Brain microvascular endothelial cell (primary cell): ENCODE data around the gene ARHGAP10.

Experiments
- DNase-seq: peaks from one replicate; pipeline ENCODE4 v3.0.0-alpha.2; 2020
- H3K27ac ChIP-seq: fragments of 250-450 bp; sonication (Bioruptor Pico); 2 replicates; pipeline ENCODE4 v1.5.1; 2020; ENCODE audit warnings: mild to moderate bottlenecking, moderate library complexity
- H3K27me3 ChIP-seq: fragments of 250-450 bp; sonication (Bioruptor Pico); replicated peaks from 2 replicates; pipeline ENCODE4 v1.5.1; 2020; ENCODE audit warnings: mild to moderate bottlenecking
- H3K36me3 ChIP-seq: fragments of 250-450 bp; sonication (Bioruptor Pico); replicated peaks from 2 replicates; pipeline ENCODE4 v1.5.1; 2020; ENCODE audit warnings: mild to moderate bottlenecking
- H3K4me3 ChIP-seq: 2 replicates; pipeline ENCODE4 v1.5.1; 2011; ENCODE audit warnings: low read depth, mild to moderate bottlenecking, control low read depth, low read length, moderate library complexity
- CTCF ChIP-seq: IDR thresholded peaks from 2 replicates; pipeline ENCODE4 v1.5.1; 2011; ENCODE audit warnings: low read depth, mild to moderate bottlenecking, moderate library complexity, low read length, control low read depth, inconsistent platforms; ENCODE audit errors: missing control alignments
- in situ Hi-C: cut with HindIII; loops from 2 replicates; pipeline ENCODE4 v1.10.0; 2017; ENCODE audit warnings: low sequenced_read_pairs, low pct_ligation_motif_present

The ARHGAP10 gene

GRCh38 chr4:147801820-147802219, 69.9 kb downstream of the ARHGAP10 start:
- in situ Hi-C loops = no loop called here
- Histone ChIP-seq H3K27me3 (no peaks in the 10 kb centered on the region), H3K27ac (no peak overlapping the region), H3K4me3 (no peak overlapping the region), H3K36me3 (no peaks in the 10 kb centered on the region)
- no peak for TF ChIP-seq CTCF
- DNase-seq = no peak

GRCh38 chr4:147802346-147802745, 70.5 kb downstream of the ARHGAP10 start:
- TF ChIP-seq CTCF = no peak
- no peak overlapping the region for H3K27ac ChIP-seq
- H3K4me3 ChIP-seq = no peak overlapping the region
- in situ Hi-C loops = no loop called here
- DNase-seq = no peak
- H3K36me3 ChIP-seq = no peaks in the 10 kb centered on the region
- H3K27me3 ChIP-seq = no peaks in the 10 kb centered on the region

DNA sequence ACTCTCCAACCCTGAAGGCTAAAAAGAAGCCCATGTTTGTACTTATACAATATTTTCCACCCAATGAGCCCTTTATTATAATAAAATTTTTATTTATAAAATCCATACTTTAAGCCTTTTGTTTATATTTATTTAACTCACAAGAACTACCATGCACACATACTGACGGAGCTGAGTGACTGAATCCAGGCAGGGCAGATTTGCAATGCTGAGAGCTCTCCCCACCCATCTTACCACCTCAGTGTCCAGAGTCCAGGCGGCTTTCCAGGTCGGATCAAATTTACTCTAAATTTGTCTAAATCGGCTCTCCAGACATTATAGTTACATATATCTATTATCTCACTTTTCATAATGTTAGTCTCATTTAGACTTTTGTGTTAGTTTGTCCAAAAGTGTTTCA, 74.1 kb downstream of the ARHGAP10 start:
- DNase-seq = no peak
- Histone ChIP-seq H3K27ac (no peak overlapping the region), H3K27me3 (no peaks in the 10 kb centered on the region), H3K4me3 (no peak overlapping the region), H3K36me3 (no peaks in the 10 kb centered on the region)
- TF ChIP-seq CTCF = no peak
- in situ Hi-C loops = no loop called here

DNA sequence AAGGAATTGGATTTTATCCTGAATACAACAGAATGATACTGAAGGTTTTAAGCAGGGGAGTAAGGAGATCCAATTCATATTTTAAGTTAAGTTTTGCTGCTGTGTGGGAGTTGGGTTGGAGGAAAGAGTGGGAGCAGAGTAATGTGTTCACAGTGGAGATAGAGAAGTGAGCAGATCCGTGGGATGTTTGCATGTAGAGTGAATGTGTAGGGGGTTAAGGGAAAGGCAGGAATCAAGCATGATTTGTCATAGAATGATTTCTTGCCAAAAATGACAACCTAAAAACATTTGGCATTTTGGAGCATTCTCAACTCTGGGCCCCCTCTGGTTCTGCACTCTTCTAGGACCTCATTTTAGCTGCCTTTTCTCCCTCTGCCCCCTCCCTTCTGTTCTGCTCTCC, 76.6 kb downstream of the ARHGAP10 start:
- no peak overlapping the region for H3K4me3 ChIP-seq
- in situ Hi-C loops = no loop called here
- H3K27me3 ChIP-seq = no peaks in the 10 kb centered on the region
- H3K36me3 ChIP-seq = no peaks in the 10 kb centered on the region
- no peak for TF ChIP-seq CTCF
- no peak overlapping the region for H3K27ac ChIP-seq
- no peak for DNase-seq

GRCh38 chr4:147809211-147809610, 77.3 kb downstream of the ARHGAP10 start:
- H3K4me3 ChIP-seq = no peak overlapping the region
- H3K36me3 ChIP-seq = no peaks in the 10 kb centered on the region
- H3K27me3 ChIP-seq = no peaks in the 10 kb centered on the region
- TF ChIP-seq CTCF = no peak
- no peak overlapping the region for H3K27ac ChIP-seq
- no peak for DNase-seq
- in situ Hi-C loops = no loop called here

DNA sequence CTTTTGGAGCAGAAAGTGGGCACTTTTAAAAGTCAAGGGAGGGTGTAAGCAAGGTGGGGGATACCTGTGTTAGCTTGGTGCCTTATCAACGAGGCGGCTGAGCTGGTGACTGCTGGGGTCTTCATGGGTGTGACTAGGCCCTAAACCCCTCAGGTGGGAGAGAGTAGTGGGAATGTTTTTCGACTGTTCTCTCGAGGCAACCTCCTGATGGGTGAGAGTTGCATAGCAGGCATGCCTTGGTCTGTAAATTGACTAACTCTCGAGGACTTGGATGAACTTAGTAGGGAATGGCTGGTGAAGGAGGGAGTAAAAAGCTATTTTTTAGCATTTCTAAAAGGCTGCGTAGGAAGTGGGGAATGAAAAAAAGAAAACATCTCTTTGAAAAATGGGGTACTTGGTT, 80.0 kb downstream of the ARHGAP10 start:
- H3K27ac ChIP-seq = no peak overlapping the region
- in situ Hi-C loops = no loop called here
- H3K27me3 ChIP-seq = no peaks in the 10 kb centered on the region
- H3K4me3 ChIP-seq = no peak overlapping the region
- DNase-seq = no peak
- no peak for TF ChIP-seq CTCF
- H3K36me3 ChIP-seq = no peaks in the 10 kb centered on the region
